Activated CD8-positive, alpha-beta T cell treated with anti-CD3 and anti-CD28 coated beads for 36 hours (primary cell): ENCODE results near the gene SLC26A1. TPM values are rescaled to one million over a fixed set of nuclear protein-coding genes. Genes with fewer than 3 reads are reported as not detected.

Experiments used
- ATAC-seq: fragments of 200-7000 bp; cut with Tn5 transposase; one replicate; pipeline ENCODE4 v1.10.0; 2021; ENCODE audit warnings: mild to moderate bottlenecking, moderate library complexity
- CTCF ChIA-PET: fragments of 350-600 bp; sonication (Branson Sonifier 250); formaldehyde crosslinking; loops from one replicate; lab custom pipeline; 2021; ENCODE audit warnings: antibody characterized with exemption; lab: Charles Lee
- POLR2A ChIA-PET: fragments of 350-600 bp; sonication (Branson Sonifier 250); formaldehyde crosslinking; loops from one replicate; lab custom pipeline; 2021; ENCODE audit warnings: antibody characterized with exemption; lab: Charles Lee
- DNase-seq: peaks from one replicate; pipeline ENCODE4 v3.0.0-alpha.2; 2020
- H3K27ac Mint-ChIP-seq: one replicate; pipeline ENCODE4 v1.8.0; 2021; ENCODE audit warnings: mild to moderate bottlenecking, mixed read lengths
- H3K27me3 Mint-ChIP-seq: one replicate; pipeline ENCODE4 v1.8.0; 2021; ENCODE audit warnings: mixed read lengths
- H3K36me3 Mint-ChIP-seq: one replicate; pipeline ENCODE4 v1.8.0; 2021; ENCODE audit warnings: low read depth, mixed read lengths
- H3K4me1 Mint-ChIP-seq: one replicate; pipeline ENCODE4 v1.8.0; 2021; ENCODE audit warnings: low read depth, mixed read lengths
- H3K4me3 Mint-ChIP-seq: one replicate; pipeline ENCODE4 v1.8.0; 2021; ENCODE audit warnings: mild to moderate bottlenecking, moderate library complexity, mixed read lengths
- H3K9me3 Mint-ChIP-seq: one replicate; pipeline ENCODE4 v1.8.0; 2021; ENCODE audit warnings: mixed read lengths
- CTCF ChIP-seq: fragments of 200-600 bp; IDR thresholded peaks from one replicate; pipeline ENCODE4 v1.8.0; 2022; ENCODE audit warnings: antibody characterized with exemption, mild to moderate bottlenecking
- intact Hi-C: fragments of 100-400 bp; cut with micrococcal nuclease; formaldehyde crosslinking; loops from one replicate; pipeline ENCODE4 v1.10.0; 2022
- total RNA-seq, 2 experiments: library from RNA; stranded (reverse); gene quantifications; one replicate each; pipeline ENCODE4 v1.2.3, GENCODE V29; 2021

Gene SLC26A1
- total RNA-seq, 2 experiments from 2014 or later = 0.27 TPM; not detected in 1

DNA sequence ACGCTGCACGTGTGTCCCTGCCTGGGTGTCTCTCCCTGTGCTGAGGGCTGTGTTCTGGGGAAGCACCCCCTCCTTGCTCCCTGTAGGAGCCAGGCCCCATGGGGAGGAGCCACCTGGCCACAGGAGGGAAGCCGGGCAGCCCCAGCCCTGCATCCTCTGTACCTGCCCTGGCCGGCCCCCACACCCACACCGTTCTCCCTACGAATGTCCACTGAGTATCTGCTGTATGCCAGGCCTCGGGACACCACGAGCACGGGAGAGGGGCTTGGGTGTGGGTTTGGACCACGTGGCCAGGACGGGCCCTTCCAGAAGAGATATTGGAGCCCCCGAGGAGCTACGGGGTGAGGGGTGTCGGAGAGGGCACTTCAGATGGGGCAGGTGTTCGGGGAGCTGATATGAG lies 24.5 kb upstream of the SLC26A1 start:
- ATAC-seq = no peak
- no peaks in the 10 kb centered on the region for H3K27me3 Mint-ChIP-seq
- H3K4me3 Mint-ChIP-seq = no peak overlapping the region
- H3K9me3 Mint-ChIP-seq = no peaks in the 10 kb centered on the region
- ChIA-PET CTCF (no interaction called here), POLR2A (no interaction called here)
- no peak for DNase-seq
- no peaks in the 10 kb centered on the region for H3K4me1 Mint-ChIP-seq
- intact Hi-C loops = no loop called here
- TF ChIP-seq CTCF = no peak
- peaks cover 4% of the 10 kb centered on the region for H3K36me3 Mint-ChIP-seq
- no peak overlapping the region for H3K27ac Mint-ChIP-seq

DNA sequence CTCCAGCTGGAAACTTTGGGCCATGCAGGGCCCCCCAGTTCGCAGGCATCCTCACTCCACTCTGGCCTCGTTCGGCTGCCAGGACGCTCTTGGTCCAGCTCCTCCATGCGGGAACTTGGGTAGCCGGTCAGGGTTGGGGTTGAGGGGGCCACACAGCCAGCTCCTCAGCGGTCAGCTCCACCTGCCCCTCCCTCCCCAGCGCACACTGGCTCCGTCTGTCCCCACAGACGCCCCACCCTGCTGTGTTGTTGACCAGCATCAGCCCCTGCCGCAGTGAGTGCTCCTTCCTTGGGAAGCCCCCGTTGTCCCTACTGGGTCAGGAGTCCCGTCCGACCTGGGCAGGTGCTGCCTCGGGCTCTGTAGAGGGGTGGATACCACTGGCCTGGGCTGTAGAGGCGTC lies 24.0 kb upstream of the SLC26A1 start:
- H3K27me3 Mint-ChIP-seq = no peaks in the 10 kb centered on the region
- H3K9me3 Mint-ChIP-seq = no peaks in the 10 kb centered on the region
- ChIA-PET POLR2A (no interaction called here), CTCF (no interaction called here)
- no peak for DNase-seq
- intact Hi-C loops = no loop called here
- no peak overlapping the region for H3K4me3 Mint-ChIP-seq
- no peaks in the 10 kb centered on the region for H3K4me1 Mint-ChIP-seq
- no peak overlapping the region for H3K27ac Mint-ChIP-seq
- TF ChIP-seq CTCF = no peak
- peaks cover 4% of the 10 kb centered on the region for H3K36me3 Mint-ChIP-seq
- ATAC-seq = no peak

DNA sequence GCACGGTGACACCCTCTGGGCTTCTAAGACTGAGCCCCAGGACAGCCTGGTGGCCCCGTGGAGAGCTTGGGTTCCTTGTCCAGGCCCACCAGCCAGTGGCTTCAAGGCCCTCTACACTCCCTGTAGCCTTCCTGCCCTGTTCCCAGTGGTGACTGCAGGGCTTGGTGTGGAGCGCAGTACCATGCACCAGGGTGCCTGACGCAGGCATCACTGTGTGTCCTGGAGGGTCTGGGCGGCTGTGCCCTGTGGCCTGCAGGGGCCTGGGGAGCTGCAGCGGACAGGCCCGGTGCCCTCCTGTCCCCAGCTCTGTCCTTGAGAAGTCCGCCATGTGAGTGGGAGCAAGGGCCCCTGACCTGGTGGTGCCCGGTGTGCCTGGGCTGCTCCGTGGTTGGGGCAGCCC lies 22.5 kb upstream of the SLC26A1 start:
- DNase-seq (no peak), ATAC-seq (no peak)
- H3K27me3 Mint-ChIP-seq = no peaks in the 10 kb centered on the region
- H3K27ac Mint-ChIP-seq = no peak overlapping the region
- H3K4me3 Mint-ChIP-seq = no peak overlapping the region
- ChIA-PET POLR2A (no interaction called here), CTCF (interaction anchor here (1.0 kb wide), 1 partner anchor 340 kb away, joined by 3 read pairs; no protein-coding TSS in a partner anchor)
- H3K36me3 Mint-ChIP-seq = peaks cover 4% of the 10 kb centered on the region
- H3K4me1 Mint-ChIP-seq = no peaks in the 10 kb centered on the region
- intact Hi-C loops = no loop called here
- no peak for TF ChIP-seq CTCF
- H3K9me3 Mint-ChIP-seq = no peaks in the 10 kb centered on the region

DNA sequence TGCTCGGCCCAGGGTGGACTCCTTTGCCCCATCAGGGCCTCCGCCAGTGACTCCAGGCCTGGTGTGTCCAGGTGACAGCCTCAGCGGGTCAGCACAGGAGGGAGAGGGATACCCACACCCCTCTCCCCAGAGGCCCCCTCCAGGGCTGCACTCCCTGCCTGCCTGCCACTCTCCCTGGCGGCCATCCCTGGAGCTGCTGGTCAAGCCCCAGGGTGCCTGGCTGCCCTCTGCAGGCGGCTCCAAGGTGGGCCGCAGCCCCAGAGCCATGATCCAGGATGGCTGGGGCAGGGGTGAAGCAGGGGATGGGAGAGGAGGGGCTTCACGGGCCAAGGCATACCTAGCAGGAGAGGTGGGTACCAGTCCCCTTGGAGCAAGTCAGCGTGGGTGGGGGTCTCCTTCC lies 22.0 kb upstream of the SLC26A1 start:
- Mint-ChIP-seq H3K27me3 (no peaks in the 10 kb centered on the region), H3K36me3 (peaks cover 4% of the 10 kb centered on the region), H3K9me3 (no peaks in the 10 kb centered on the region), H3K4me3 (no peak overlapping the region), H3K27ac (no peak overlapping the region), H3K4me1 (peaks cover 5% of the 10 kb centered on the region)
- POLR2A ChIA-PET = no interaction called here
- ATAC-seq (no peak), DNase-seq (no peak)
- intact Hi-C loops = no loop called here
- no peak for TF ChIP-seq CTCF
- CTCF ChIA-PET = no interaction called here

DNA sequence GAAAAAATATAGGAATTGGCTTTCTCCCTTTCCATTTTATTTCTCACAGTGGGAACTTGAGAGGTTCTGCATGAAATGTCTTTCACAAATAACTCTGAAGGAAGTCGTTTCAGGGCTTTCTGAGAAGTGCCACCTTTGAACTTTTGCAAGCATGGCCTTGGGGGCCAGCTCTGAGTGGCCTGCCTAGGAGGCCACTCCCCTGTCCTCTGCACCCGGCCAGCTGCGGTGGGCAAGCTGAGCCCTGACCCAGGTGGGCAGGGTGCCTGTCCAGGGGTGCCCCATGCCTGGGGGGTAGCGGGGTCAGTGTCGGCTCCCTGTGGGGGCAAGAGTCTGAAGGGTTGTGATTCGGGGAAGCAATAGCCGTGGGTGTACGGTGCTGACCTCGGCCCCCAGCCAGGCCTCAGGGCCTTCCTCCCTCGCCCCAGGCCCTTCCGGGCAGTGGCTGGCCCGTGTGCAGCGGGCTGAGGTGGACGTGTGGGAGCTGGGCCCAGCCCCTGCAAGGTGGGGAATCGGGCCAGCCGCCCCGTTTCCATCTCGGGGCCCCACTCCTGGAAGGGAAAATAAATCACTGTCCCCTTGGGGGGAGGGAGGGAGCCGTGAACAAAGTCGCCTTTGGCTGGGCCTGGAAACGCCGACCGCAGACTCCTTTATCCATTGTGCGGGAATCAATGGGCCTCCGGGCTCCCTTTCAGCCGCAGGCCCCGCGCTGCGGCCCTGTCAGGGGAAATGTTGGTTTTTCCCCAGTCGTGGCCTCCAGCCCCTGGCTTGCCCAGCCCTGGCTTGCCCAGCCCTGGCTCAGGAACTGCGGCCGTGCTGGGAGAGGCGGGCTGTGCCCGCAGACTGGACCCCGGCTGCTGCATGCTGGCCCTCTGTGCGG lies 21.3 kb upstream of the SLC26A1 start:
- Mint-ChIP-seq H3K4me3 (no peak overlapping the region), H3K27me3 (no peaks in the 10 kb centered on the region), H3K4me1 (peaks cover 5% of the 10 kb centered on the region), H3K27ac (no peak overlapping the region), H3K9me3 (no peaks in the 10 kb centered on the region), H3K36me3 (peaks cover 4% of the 10 kb centered on the region)
- ATAC-seq (no peak), DNase-seq (no peak)
- intact Hi-C loops = no loop called here
- POLR2A ChIA-PET = interaction anchor here (0.6 to 1.3 kb wide), 2 partner anchors 9 to 13 kb away, joined by 3 read pairs; no protein-coding TSS in a partner anchor
- no peak for TF ChIP-seq CTCF
- CTCF ChIA-PET = interaction anchor here (1.6 kb wide), 1 partner anchor 272 kb away, joined by 3 read pairs; no protein-coding TSS in a partner anchor
